CMK (cell line): ENCODE measurements around the gene ABCF2.

Source experiments
- DNase-seq: peaks from one replicate; pipeline ENCODE4 v3.0.0-alpha.2; 2010; ENCODE audit warnings: low read depth

ABCF2 gene

DNA sequence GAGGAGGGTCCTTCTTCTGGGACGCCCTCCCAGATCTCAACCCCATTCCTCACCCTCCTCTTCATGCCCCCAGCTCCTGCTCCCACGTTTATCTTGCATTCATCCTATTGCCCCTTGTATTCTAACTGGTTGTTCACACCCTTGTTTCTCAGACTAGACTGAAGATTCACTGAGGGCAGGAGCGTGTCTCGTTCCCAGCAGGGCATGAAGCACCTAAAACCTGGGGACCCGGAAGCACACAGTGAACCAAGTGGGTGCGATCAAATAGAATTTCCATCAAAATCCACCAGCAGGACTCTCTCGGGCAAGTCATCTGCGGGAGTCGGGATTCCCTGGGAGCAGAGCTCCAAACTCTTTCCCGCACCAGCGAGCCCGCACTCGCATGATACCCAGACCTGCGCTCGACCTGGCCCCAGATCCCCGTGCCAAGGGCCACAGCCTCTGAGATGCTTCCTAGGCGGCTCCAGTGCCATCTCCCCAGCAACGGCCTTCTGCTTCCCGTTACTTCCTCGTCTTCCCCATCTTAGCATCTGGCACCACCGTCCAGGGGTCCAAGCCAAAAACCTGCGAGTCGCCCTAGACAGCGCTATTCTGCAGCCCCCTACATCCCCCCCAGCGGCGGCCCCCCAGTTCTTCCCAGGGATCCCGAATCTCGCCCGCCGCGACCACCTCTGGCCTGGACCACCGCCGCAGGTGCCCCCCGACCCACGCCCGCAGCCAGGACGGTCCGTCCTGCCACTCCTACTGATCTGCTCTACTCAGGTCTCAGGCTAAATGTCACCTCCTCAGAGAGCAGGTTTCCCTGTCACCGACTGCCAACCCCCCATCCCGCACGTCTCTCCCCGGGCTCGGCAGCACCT, 53.4 kb downstream of the ABCF2 start:
- DNase-seq: no peak

DNA sequence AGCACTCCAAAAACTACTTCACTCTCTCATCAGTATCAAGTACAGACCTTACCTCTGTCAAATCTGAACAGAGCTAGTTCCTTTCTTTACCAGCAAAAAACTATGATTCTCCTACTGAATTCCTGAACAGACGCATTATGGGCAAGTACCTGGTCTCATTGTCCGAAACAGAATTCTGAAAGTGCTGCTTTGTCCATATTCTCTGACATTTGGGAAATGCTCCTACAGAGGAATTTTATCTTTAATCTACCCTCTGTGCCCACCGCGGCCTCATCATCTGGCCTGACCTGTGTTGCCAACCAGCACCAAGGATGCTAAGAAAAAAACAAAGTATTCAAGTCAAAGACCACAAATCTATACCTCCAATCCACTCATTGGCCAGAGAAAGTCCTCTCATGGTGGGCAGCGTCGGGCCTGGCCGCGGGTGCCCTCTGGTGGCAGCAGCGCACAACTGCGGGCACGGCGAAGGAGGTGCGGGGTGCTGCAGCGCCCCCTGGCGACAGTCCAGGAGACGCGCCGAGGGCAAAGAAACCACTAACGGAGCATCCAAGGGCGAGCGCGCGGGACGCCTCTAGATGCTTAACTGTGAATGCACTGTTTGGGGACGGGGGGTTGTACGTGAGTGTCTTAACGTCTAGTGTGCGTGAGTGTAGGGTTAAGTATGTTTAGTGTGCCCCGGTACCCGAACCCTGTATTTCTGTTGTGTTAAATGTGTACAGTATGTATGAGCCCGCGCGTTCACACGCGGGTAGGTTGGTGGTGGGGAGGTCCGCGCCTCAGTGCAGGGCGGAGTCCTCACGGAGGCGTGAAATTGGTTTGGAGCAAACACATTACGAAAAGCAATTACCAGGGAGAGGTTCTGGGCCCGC, 54.5 kb downstream of the ABCF2 start:
- peak; percentile 8 for DNase-seq

DNA sequence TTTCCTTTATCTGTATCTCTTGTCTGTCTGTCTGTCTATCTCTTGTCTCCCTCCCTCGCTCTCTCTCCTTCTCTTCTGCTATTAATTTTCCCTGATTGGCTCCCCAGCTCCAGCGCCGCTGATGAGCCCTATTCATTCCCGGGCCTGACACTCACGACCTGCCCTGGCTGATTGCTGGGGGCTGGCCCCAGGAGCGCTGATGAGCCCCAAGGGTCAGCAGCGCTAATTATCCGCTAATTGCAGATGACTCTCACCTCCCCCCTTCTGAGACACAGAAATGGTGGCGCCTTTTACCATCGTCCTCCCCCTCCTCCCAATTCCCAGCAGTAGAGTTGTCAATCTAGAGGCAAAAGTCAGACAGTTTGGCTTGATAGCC, 58.2 kb downstream of the ABCF2 start:
- no peak for DNase-seq

DNA sequence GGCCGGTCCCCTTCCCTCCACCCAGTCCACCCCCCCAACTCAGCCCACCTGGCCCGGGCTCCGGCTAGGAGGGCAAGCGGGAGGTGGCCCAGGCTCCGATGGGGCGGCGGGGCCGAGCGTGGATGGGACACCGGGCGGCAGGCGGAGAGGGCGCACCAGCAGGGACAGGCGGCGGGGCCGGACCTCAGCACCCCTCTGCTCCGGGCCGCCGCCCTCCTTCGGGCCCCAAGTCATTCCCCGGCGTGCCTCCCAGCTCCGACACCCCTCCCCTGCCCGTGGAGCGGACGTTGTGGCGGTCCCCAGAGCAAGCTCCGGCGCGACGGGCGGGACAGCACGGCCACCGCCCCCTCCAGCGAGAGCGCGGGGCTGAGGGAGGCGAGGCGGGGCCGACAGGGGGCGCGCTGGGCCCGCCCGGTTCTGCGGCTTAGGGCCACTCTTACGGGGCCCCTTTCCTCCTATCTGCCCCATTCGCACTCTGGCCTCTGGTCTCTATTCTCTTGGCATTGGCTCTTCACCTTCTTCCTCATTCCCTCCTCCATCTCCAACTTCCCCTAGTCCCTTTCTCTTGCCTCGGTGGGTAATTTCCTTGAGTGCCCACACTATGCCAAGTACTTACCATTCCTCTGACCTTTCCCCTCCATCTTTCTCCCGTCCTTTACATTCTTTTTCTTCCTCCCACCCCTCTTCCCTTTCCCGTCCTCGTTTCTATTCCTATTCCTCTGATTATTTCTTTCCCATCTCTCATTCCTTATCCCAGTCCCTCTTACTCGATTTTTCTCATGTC, 58.8 kb downstream of the ABCF2 start:
- no peak for DNase-seq

- DNase-seq: no peak
Measured at GRCh38 chr7:151167197-151167961, 59.6 kb downstream of the ABCF2 start, which contains the start of gene GBX1. TSS of gene GBX1 (minus strand) at chr7:151167694. CDS start at chr7:151167548, 146 bp downstream.

GRCh38 chr7:151166629-151167196, 60.3 kb downstream of the ABCF2 start:
- no peak for DNase-seq
